Adrenal gland (tissue), 19 donors: ENCODE results near the gene CNPY2. TPM values are rescaled to one million over a fixed set of nuclear protein-coding genes. Genes with fewer than 3 reads are reported as not detected.

Source experiments
- DNase-seq, 7 donors: peaks; one replicate each; pipeline ENCODE4 v3.0.0-alpha.2; 2019 to 2020
- H3K27ac ChIP-seq, 5 donors: fragments of 200-600 bp; sonication (generic) in 4 of 5; 1 replicate in 3 of 5; 2 replicates in 2 of 5; pipeline versions ENCODE4 v1.5.1 to v1.8.0; 2016 to 2020; ENCODE audit warnings: mild to moderate bottlenecking in 1 of 5
- H3K27me3 ChIP-seq: fragments of 200-600 bp; 2 replicates; pipeline ENCODE4 v1.8.0; 2021
- H3K36me3 ChIP-seq, 2 donors: fragments of 200-600 bp; replicated peaks in 1 of 2; 1 replicate in 1 of 2; 2 replicates in 1 of 2; pipeline versions ENCODE4 v1.5.1 to v1.8.0; 2018 to 2022
- H3K4me1 ChIP-seq, 2 donors: fragments of 200-600 bp; replicated peaks in 1 of 2; 1 replicate in 1 of 2; 2 replicates in 1 of 2; pipeline versions ENCODE4 v1.5.1 to v1.8.0; 2018 to 2021
- H3K4me3 ChIP-seq, 4 donors: fragments of 200-600 bp; sonication (generic) in 3 of 4; one replicate each; pipeline ENCODE4 v1.5.1; 2016 to 2018
- H3K9me3 ChIP-seq, 3 donors: fragments of 200-600 bp; sonication (generic) in 1 of 3; replicated peaks in 1 of 3; 1 replicate in 2 of 3; 2 replicates in 1 of 3; pipeline versions ENCODE4 v1.5.1 to v1.8.0; 2016 to 2021
- CTCF ChIP-seq, 6 experiments: fragments of 450-650 bp in 4 of 6; fragments of 200-600 bp in 2 of 6; sonication (generic) in 1 of 6; IDR thresholded peaks; 1 replicate in 5 of 6; 2 replicates in 1 of 6; pipeline versions ENCODE4 v1.5.1 to v1.8.0; 2016 to 2021; ENCODE audit warnings: antibody characterized with exemption in 6 of 6, mild to moderate bottlenecking in 2 of 6, moderate library complexity in 1 of 6
- POLR2A ChIP-seq, 2 donors: fragments of 450-650 bp; IDR thresholded peaks; one replicate each; pipeline ENCODE4 v1.6.1; 2017; ENCODE audit warnings: antibody characterized with exemption in 2 of 2, mild to moderate bottlenecking in 2 of 2, moderate library complexity in 1 of 2
- WGBS, 4 donors: extraction: QIAGEN DNeasy Blood & Tissue Kit in 2 of 4; methylation state at CpG; one replicate each; pipeline versions ENCODE4 v1.1.5 to v1.1.7; 2013 to 2017; 5-methylcytosine and 5-hydroxymethylcytosine counted together
- intact Hi-C, 2 donors: fragments of 100-400 bp; cut with DNase I; formaldehyde crosslinking; loops; one replicate each; pipeline versions ENCODE4 v1.14.1 to v1.15.0; 2022 to 2023
- long read RNA-seq, 10 donors: library from polyadenylated mRNA in 3 of 10; unstranded in 2 of 10; stranded (forward) in 1 of 10; transcript quantifications; one replicate each; pipeline ENCODE4 v2.0.0 and lab custom pipeline, GENCODE V29; 2021 to 2026
- polyA plus RNA-seq, 3 donors: library from polyadenylated mRNA; stranded (reverse); fragments of 200-250 nt in 2 of 3; fragments of 350-450 nt in 1 of 3; fragmentation: Illumina TruSeq in 1 of 3; extraction: RNeasy Lipid Tissue Mini Kit (QIAGEN cat#74804) in 1 of 3; gene quantifications; one replicate each; pipeline ENCODE4 v1.2.3, GENCODE V29; 2013 to 2014
- total RNA-seq, 9 donors: library from RNA; depleted of rRNA in 4 of 9; stranded (reverse); fragments of >200 nt in 4 of 9; fragments of 120-200 nt in 1 of 9; fragmentation: NEBNext Ultra II Directional in 1 of 9; extraction: Animal tissue kit (Norgen Biotek cat#: 25700) in 1 of 9; gene quantifications; one replicate each; pipeline versions ENCODE4 v1.1.0 to v1.2.4, GENCODE V29; 2013 to 2023
- donor health status: healthy with polysubstance abuse.
- donor health status: Bipolar disorder and iron deficiency.
- donor health status: DM: yes; HTN: yes; CAD: no.
- donor health status: DM: no; HTN: no; CAD: no.
- donor health status: DM: no; HTN: no; CAD: no.
- donor health status: DM: yes; HTN: yes; CAD: no.

CNPY2 gene
- total RNA-seq (100 to 1,000 TPM; 103 to 163 (median 146) TPM), polyA plus RNA-seq (100 to 1,000 TPM; 138 to 192 (median 179) TPM)
- long read RNA-seq, donor 1, transcript CNPY2-206 (3 exons, 817 nt) = minor isoform, 24 of 98 reads
- long read RNA-seq, donor 1, transcript CNPY2-204 (3 exons, 984 nt) = minor isoform, 9 of 98 reads
- long read RNA-seq, donor 1, transcript CNPY2-201 (6 exons, 1,214 nt) = major isoform, 55 of 98 reads
- long read RNA-seq, donor 1, partial matches to known transcripts = 8 of 98 reads
- long read RNA-seq, donor 1, other reads (novel, unspliced or antisense) = 0 of 98 reads
- long read RNA-seq, donor 2, transcript CNPY2-206 (3 exons, 817 nt) = minor isoform, 13 of 60 reads
- long read RNA-seq, donor 2, transcript CNPY2-204 (3 exons, 984 nt) = minor isoform, 6 of 60 reads
- long read RNA-seq, donor 2, transcript CNPY2-201 (6 exons, 1,214 nt) = major isoform, 33 of 60 reads
- long read RNA-seq, donor 2, partial matches to known transcripts = 8 of 60 reads
- long read RNA-seq, donor 2, other reads (novel, unspliced or antisense) = 0 of 60 reads
- long read RNA-seq, donor 3, transcript CNPY2-201 (6 exons, 1,214 nt) = major isoform, 45 of 68 reads
- long read RNA-seq, donor 3, transcript CNPY2-206 (3 exons, 817 nt) = minor isoform, 11 of 68 reads
- long read RNA-seq, donor 3, partial matches to known transcripts = 0 of 68 reads
- long read RNA-seq, donor 3, other reads (novel, unspliced or antisense) = 6 of 68 reads
- long read RNA-seq, donor 4, transcript CNPY2-201 (6 exons, 1,214 nt) = major isoform, 74 of 110 reads
- long read RNA-seq, donor 4, transcript CNPY2-206 (3 exons, 817 nt) = minor isoform, 24 of 110 reads
- long read RNA-seq, donor 4, partial matches to known transcripts = 2 of 110 reads
- long read RNA-seq, donor 4, other reads (novel, unspliced or antisense) = 9 of 110 reads
- long read RNA-seq, donor 5, transcript CNPY2-201 (6 exons, 1,214 nt) = major isoform, 98 of 117 reads
- long read RNA-seq, donor 5, transcript CNPY2-206 (3 exons, 817 nt) = minor isoform, 14 of 117 reads
- long read RNA-seq, donor 5, partial matches to known transcripts = 0 of 117 reads
- long read RNA-seq, donor 5, other reads (novel, unspliced or antisense) = 4 of 117 reads
- long read RNA-seq, donor 6, transcript CNPY2-206 (3 exons, 817 nt) = minor isoform, 11 of 81 reads
- long read RNA-seq, donor 6, transcript CNPY2-201 (6 exons, 1,214 nt) = major isoform, 64 of 81 reads
- long read RNA-seq, donor 6, partial matches to known transcripts = 2 of 81 reads
- long read RNA-seq, donor 6, other reads (novel, unspliced or antisense) = 4 of 81 reads
- long read RNA-seq, donor 7, transcript CNPY2-206 (3 exons, 817 nt) = minor isoform, 7 of 33 reads
- long read RNA-seq, donor 7, transcript CNPY2-201 (6 exons, 1,214 nt) = major isoform, 24 of 33 reads
- long read RNA-seq, donor 7, partial matches to known transcripts = 0 of 33 reads
- long read RNA-seq, donor 7, other reads (novel, unspliced or antisense) = 0 of 33 reads
- long read RNA-seq, donor 8, transcript CNPY2-204 (3 exons, 984 nt) = minor isoform, 5 of 103 reads
- long read RNA-seq, donor 8, transcript CNPY2-201 (6 exons, 1,214 nt) = major isoform, 72 of 103 reads
- long read RNA-seq, donor 8, transcript CNPY2-206 (3 exons, 817 nt) = minor isoform, 15 of 103 reads
- long read RNA-seq, donor 8, partial matches to known transcripts = 9 of 103 reads
- long read RNA-seq, donor 8, other reads (novel, unspliced or antisense) = 0 of 103 reads
- long read RNA-seq, donor 9, transcript CNPY2-204 (3 exons, 984 nt) = minor isoform, 5 of 63 reads
- long read RNA-seq, donor 9, transcript CNPY2-206 (3 exons, 817 nt) = minor isoform, 9 of 63 reads
- long read RNA-seq, donor 9, transcript CNPY2-201 (6 exons, 1,214 nt) = major isoform, 41 of 63 reads
- long read RNA-seq, donor 9, partial matches to known transcripts = 6 of 63 reads
- long read RNA-seq, donor 9, other reads (novel, unspliced or antisense) = 0 of 63 reads
- long read RNA-seq, donor 10, transcript CNPY2-201 (6 exons, 1,214 nt) = major isoform, 25 of 48 reads
- long read RNA-seq, donor 10, transcript CNPY2-206 (3 exons, 817 nt) = minor isoform, 17 of 48 reads
- long read RNA-seq, donor 10, partial matches to known transcripts = 0 of 48 reads
- long read RNA-seq, donor 10, other reads (novel, unspliced or antisense) = 0 of 48 reads

GRCh38 chr12:56315622-56316473 is at the start of gene CNPY2:
TSS of gene CNPY2 (minus strand) at chr12:56315988. CDS start at chr12:56315217, 771 bp downstream.
- intact Hi-C loops = no loop called here
- Histone ChIP-seq H3K27ac (peak within 1 kb of the TSS; percentile 67 to 97 (median 90)), H3K4me3 (peak within 1 kb of the TSS; percentile 31 to 93 (median 62)), H3K4me1 (peaks cover 7 to 15% of the 10 kb centered on the region in 2 donors), H3K9me3 (no peaks in the 10 kb centered on the region), H3K36me3 (peaks cover 0 to 41% of the 10 kb centered on the region in 2 donors), H3K27me3 (no peaks in the 10 kb centered on the region)
- TF ChIP-seq CTCF (IDR thresholded peaks at IDR 0.05) (peak in 3 of 6 experiments; percentile 10 to 32 (median 26)), POLR2A (IDR thresholded peaks at IDR 0.05) (peak; percentile 48 to 90)
- peak; percentile 94 to 99 (median 98) for DNase-seq
- 0 to 1% (median 0%) methylated on average over 15 to 62 of the region's 62 CpGs for WGBS, 4 donors

- Histone ChIP-seq H3K36me3 (no peaks in the 10 kb centered on the region), H3K27me3 (no peaks in the 10 kb centered on the region), H3K9me3 (no peaks in the 10 kb centered on the region), H3K4me3 (no peak within 1 kb of the TSS), H3K27ac (no peak within 1 kb of the TSS), H3K4me1 (peaks cover 14 to 24% of the 10 kb centered on the region in 2 donors)
- WGBS, 4 donors = 91 to 96% (median 92%) methylated on average over 8 to 10 of the region's 10 CpGs
- intact Hi-C loops = no loop called here
- no peak for TF ChIP-seq CTCF (IDR thresholded peaks at IDR 0.05)
- no peak for TF ChIP-seq POLR2A (IDR thresholded peaks at IDR 0.05)
- no peak for DNase-seq
Observed at GRCh38 chr12:56362130-56363059, 46.6 kb upstream of the CNPY2 start, which contains the start of gene APOF. TSS of gene APOF (minus strand) at chr12:56362857. CDS start at chr12:56362745, 112 bp downstream.
